G401 (cell line): ENCODE results near the gene C2CD2. TPM values are rescaled to one million over a fixed set of nuclear protein-coding genes. Genes with fewer than 3 reads are reported as not detected.

ENCODE experiments used
- DNase-seq: peaks from one replicate; pipeline ENCODE4 v3.0.0-alpha.2; 2015; ENCODE audit warnings: low spot score
- in situ Hi-C: cut with HindIII; loops from 2 replicates; pipeline ENCODE4 v1.10.0; 2016; ENCODE audit warnings: low sequenced_read_pairs, mixed read lengths
- total RNA-seq: library from RNA; depleted of rRNA; stranded (reverse); fragments of >200 nt; shearing (Covaris generic); gene quantifications from 2 replicates; pipeline ENCODE4 v1.2.3, GENCODE V29; 2014

C2CD2 gene
- total RNA-seq, 1 experiment from 2014 or later, result 16.3 TPM

DNA sequence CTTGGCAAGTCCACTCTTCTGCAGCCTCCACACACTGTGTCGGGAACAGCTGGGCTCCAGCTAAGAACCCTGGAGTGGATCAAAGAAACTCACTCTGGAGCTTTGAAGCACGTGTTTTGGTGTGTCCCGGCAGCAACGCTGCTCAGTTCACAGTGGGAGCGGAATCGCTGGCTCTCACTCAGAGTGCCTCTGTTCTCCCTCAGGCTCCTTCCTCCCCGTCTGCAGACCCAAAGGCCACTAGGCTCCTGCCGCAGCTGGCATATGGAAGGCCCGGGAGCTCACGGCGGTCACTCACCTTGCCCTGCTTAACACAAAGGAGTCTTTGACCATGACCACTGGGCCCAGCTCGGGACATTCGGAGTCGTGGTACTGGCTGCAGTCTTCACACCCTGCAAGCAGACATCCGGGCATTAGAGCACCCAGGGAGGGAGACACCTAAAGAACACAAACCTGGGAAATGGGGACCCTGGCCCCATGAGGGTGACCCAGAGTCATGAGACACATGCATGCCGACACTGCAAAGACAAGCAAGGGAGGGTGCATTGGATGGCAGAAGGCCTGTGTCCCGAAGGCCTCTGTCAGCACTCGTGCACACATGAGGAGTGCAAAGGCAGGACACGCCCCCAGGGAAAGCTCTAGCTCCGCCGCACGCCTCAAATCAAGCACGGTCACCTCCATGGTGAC lies 94.4 kb downstream of the C2CD2 start:
- DNase-seq, result no peak
- in situ Hi-C loops, result no loop called here

DNA sequence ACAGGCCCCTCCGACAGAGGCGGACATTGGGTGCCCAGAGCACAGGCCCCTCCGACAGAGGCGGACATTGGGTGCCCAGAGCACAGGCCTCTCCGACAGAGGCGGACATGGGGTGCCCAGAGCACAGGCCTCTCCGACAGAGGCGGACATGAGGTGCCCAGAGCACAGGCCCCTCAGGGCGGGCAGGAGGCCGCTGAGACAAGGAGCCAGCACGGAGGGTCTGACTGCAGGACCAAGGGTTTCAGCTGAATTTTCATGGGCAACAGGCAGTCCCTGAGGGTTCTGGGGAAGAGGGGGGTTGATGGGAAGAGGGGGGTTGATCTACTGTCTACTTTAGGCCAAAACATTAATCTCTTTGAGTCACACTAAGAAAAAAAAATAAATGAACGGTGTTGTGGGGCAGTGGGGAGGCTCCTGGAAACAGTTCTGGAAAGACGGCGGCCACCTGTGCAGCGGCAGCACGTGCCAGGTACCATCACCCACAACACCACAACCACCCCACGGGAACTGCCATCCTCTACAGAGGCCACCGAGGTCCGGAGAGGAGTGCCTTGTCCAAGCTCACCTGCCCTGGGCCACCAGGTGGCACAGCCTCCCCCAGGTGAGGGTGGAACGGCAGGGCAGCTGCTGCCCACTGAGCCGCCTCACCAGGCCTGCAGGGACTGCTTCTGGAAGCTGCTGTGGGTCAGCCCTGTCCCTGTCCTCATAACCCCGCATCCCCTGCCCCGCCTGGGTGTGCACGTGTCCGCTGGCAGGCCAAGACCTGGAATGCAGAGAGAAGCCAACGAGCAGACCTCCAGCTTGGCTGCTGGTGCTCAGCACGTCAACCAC lies 95.1 kb downstream of the C2CD2 start:
- in situ Hi-C loops, result no loop called here
- DNase-seq, result no peak

DNA sequence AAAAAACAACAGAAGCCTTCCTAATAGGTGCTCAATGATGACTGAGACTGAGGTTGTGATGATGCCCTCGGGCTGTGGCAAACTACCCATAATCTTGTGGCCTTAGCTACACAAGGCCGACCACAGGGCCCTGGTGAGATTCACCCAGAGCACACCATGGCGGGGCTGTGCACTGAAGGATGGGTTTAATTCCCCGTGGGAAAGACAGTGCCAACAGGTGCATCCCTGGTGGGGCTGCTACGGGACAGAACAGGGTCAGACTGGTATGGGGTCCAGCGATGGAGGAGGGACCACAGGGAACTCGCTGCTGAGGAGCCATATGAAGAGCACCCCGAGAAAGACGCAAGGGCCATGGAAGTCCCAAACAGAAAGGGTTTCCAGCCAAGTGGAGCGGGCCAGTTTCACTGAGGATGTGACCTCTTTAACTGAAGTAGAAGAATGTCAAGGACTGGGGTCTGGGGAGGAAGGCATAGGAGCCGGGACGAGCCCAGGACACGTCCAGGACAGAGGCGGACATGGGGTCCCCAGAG lies 96.0 kb downstream of the C2CD2 start:
- in situ Hi-C loops, result no loop called here
- DNase-seq, result no peak

DNA sequence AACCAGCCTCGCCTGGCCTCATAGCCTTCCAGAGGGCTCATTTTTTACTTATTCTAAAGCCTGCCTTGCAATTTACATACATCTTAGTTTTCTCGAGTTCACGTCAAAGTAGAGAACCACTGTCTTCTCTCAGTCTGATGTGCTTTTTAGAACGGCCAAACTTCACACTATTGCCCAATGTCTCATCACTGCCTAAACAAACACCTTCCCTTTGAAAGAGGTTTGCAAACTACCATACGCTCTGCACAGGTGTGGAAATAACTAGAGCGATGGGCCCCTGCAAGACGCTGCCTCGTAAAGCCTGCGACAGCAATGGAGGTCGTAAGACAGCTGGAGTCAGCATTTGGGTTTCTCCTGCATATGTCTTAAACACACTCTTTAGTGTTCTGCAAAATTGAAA lies 97.2 kb downstream of the C2CD2 start:
- DNase-seq, result no peak

DNA sequence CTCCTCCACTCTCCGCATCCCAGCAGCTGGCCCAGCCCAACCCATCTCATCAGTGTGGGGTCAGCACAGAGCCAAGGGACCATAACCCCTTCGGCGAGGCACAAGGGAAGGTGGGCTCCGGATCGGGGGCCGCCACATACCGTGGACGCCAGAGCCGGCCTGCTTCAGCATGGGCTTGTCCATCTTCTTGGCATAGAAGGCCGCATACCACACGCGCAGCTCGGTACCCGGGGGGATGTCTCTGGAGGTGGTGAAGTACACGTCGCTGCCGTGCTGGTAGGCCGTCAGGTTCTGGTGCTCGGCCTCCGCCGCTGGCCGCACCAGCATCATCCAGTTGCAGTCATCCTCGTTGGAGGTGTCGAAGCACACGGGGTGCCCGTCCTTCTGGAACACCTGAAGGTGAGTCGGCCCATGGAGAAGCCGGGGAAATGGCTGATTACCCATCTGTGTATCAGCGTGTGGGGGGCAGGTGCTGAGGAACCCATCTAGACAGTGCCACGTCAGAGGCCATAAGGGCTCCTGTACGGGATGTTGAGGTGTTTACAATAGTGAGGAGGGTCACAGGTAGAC lies 99.3 kb downstream of the C2CD2 start:
- no peak for DNase-seq
- in situ Hi-C loops, result no loop called here

More for the DNA sequence above, 97.2 kb downstream of the C2CD2 start:
- in situ Hi-C loops, result no loop called here

DNA sequence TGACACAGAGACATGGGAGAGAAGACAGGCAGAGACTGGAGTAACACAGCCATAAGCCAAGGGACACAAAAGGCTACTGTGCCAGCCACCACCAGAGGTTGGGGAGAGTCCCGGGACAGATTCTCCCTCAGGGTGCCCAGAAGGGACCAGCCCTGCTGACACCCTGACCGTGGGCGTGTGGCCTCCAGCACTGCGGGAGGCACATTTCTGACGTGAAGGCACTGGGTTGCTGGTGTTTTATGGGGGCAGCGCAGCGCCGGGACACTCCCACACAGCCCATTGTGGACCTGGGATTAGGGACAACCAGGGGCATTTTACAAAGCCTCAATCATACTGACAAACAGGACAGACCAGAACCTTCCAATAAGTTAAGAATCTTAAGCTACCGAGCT lies 100.9 kb downstream of the C2CD2 start:
- no peak for DNase-seq
- in situ Hi-C loops, result no loop called here

DNA sequence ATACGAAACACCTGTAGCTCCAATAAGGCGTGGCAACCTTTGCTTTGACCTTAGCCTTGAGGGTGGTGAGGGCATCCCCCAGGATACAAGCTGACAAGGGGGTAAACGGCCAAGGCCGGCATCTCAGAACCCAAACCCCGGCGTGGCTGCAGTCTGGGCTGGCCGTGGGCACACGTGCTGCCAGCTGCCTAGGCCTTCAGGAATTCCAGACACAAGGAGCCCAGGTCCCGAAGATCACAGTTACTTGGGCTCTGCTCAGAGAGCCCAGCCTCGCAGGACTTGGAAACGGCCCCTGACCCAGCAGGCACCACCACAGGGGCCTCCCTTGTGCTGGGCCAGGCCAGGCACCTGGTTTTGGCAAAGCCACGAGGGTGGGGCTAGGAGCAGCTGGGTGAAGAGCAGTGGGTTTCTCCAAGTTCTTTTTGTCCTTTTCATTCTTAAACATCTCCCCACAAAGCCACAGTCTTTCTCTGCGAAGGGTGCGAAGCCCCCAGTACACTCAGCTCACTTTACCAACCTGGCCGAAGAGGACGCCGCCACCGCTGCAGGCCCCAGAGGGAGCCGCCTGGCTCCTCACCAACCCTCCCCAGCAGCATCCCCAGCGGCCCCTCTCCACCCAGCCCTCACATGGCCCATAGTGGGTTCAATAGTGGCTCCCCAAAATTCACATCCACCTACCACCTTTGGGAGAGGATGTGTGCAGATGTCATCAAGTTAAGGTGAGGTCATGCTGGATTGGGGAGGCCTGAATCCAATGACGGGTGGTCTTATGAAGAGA lies 101.5 kb downstream of the C2CD2 start:
- no peak for DNase-seq
- in situ Hi-C loops, result no loop called here

DNA sequence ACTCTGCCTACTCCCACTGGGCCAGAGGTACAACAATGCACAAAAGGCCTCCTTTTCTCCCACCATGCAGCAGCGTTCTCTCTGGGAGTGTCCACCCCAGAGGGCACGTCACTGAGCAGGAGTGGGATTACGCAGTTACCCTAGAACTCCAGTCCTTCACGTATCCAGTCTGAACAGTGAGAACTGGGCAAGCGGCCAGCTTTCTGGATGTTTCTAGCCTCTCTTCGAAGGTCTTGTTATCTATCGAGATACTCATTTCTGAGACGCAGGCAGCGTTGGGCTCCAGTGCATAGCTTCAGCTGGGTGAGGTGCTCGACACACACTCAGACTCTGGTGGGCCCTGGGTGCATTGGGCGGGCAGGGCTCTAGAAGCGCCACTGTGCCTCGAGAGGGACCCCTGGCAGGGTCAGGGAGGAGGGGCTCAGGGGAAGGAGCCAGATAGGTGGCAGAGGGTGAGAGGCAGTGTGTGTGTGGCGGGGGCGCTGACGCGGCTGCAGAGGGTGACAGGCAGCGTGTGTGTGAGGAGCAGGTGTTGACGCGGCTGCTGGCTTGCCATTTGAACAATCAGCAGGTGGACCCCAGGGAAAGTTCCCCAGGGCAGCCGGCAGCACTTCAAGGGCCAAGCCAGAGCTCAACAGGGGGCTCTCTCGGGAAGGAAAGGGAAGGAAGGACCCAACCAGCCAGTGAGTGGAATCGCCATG lies 102.6 kb downstream of the C2CD2 start:
- no peak for DNase-seq
- in situ Hi-C loops, result no loop called here

DNA sequence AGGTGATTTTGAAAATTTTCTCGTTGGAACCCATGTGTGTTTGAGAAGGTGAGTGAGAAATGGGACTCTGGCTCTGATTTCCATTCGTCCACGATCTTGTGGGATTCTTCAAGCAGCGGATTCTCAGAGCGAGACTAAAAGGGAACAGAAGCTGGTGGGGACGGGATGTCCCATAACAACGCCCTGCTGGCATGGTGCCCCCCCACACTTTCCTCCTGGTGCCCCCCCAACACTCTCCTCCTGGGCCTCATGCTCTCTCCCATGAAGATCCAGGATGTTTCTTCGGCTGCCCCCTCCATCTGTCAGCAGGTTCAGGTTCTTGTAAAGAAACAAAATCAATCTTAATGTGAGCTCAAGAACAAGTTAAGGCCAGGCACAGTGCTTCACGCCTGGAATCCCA lies 103.7 kb downstream of the C2CD2 start:
- no peak for DNase-seq
- in situ Hi-C loops, result no loop called here

DNA sequence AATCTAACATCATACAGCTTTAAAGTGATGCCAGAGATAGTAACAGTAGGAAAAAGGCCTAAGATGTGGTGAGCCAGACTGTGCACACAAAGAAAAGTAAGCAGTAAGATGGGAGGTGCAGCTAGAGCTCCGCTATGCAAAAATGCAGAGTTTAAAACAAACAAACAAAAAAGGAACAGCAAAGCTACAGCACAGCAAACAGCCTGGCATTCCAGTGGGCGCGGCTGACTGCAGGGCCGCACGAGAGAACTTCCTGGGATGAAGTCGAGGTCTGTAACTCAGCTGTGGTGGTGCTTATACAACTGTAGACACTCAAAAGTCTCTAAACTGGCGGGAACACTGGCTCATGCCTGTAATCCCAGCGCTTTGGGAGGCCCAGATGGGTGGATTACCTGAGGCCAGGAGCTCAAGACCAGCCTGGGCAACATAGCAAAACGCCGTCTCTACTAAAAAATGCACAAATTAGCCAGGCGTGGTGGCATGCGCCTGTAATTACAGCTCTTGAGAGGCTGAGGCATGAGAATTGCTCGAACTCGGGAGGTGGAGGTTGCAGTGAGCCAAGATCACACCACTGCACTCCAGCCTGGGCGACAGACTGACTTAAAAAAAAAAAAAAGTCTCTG lies 104.7 kb downstream of the C2CD2 start:
- no peak for DNase-seq
- in situ Hi-C loops, result no loop called here

DNA sequence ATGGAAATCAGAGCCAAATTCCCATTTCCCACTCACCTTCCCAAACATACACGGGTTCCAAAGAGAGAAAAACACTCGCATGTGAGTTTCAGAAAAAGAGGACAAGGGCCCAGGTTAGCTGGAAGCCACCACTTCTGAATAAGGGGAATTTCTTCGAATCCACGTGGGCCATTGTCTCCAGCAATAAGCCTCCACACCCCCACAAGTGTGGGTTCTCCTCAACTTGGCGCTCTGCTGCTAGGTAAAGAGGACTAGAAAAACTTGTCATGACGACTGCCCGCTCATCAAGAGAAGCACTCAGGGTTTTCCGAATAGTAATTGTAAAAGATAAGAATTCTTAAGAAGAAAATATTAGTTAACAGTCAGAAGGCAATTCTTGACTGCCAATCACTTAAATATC lies 105.3 kb downstream of the C2CD2 start:
- in situ Hi-C loops, result no loop called here
- DNase-seq, result no peak

DNA sequence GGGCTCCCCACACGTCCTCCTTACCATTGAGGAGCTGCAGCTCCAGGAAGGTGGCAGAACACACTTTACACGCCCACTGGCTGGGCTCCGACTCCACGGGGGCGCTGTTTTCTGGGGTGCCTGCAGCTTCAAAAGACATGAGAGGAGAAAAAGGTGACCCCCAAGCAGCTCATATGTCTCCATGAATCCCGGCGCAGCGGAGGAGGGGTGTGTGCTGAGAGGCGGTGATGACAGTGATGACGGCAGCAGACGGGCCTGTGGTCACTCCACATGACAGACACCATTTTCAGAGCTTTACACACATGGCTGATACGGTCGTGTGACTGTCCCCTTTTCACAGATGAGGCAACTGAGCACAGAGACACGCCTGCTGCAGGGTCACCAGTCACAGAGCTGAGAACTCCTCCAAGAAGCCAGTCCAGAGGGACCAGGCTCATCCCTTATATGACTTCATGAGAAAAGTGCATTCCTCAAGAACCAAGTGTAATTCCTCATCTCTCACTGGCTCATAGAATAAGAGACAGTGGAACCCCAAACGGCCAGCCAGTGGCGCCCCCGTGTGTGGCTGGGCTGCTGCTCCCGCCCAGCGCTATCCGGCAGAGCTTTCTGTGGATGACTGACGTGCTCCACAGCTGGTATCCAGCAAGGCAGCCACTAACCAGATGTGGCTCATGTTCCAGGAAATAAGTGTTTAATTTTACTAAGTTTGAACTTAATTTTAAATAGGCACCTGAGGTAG lies 106.6 kb downstream of the C2CD2 start:
- DNase-seq, result no peak
- in situ Hi-C loops, result no loop called here

DNA sequence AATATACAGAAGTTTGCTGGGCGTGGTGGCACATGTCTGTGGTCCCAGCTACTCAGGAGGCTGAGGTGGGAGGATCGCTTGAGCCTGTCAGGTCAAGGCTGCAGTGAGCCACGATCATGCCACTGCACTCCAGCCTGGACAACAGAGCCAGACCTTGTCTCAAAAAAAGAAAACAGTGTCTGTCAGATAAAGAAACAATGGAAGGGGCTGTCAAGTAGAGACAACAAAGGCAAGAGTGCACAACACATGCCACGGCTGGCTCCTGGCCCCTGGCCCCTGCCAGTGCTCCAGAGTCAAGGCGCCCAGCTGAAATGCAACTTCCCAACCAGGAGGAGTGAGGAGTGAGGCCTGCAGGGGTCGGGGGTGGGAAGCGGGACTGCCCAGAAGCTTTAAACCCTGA lies 107.3 kb downstream of the C2CD2 start:
- in situ Hi-C loops, result no loop called here
- DNase-seq, result no peak

DNA sequence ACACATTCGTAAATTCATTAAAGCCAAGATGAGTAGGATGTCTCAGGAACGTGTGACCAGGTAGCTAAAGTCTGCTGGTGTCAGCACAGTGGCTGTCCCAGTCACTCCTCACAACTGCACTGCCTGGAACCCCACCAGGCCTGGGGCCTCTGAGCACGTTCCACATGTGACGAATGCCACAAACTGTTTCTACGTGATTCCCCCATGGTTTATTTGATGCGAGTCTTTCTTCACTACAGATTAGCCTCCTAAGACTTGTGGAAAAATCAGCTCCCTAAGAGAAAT lies 107.8 kb downstream of the C2CD2 start:
- in situ Hi-C loops, result no loop called here
- DNase-seq, result no peak

DNA sequence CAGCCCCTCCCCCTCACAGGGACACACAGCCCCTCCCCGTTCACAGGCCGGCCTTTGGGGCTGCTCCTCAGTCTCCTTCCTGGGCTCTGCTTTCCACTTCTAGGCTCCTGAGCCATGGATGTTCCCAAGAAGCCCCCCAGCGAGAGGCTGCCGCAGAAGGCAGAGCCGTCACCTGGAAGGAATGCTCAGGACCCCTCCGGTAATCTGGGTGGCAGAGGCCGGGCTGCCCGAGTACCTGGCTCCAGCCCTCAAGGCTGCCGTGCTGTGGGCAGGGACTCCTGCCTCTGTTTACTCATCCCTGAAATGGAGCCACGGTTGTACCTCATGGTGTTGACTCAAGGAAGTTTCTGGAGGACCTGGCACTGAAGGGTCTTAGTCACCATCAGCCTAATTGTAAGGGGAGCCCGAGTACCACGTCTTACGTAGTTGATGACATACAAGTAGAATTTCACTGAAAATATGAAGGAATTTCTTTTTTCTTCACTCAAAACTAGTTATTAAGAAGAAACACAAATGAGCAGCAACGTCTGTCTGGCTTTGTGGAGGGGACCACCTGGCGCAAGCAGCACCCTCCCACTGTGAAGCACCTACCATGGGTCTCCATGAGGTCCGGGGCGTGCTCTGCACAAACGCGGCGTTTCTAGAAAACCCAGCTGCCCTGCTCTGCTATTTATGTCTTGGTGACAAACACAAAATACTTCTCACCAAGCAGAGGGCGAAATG lies 108.3 kb downstream of the C2CD2 start:
- DNase-seq, result no peak
- in situ Hi-C loops, result no loop called here

DNA sequence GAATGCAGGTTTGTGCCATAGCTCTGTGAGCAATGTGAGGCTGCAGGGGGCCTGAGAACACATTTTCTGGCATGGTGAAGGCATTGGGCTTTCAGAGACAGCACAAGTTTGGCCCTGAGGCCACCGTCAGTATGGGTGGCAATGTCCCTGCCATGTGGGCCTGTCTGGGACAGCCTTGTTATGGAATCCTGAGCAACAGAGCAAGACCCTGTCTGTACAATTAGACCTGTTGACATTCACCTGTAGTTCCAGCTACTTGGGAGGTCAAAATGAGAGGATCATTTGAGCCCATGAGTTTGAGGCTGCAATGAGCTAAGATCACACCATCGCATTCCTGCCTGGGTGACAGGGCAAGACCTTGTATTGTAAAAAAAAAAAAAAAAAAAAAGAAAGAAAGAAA lies 110.2 kb downstream of the C2CD2 start:
- in situ Hi-C loops, result no loop called here
- DNase-seq, result no peak

DNA sequence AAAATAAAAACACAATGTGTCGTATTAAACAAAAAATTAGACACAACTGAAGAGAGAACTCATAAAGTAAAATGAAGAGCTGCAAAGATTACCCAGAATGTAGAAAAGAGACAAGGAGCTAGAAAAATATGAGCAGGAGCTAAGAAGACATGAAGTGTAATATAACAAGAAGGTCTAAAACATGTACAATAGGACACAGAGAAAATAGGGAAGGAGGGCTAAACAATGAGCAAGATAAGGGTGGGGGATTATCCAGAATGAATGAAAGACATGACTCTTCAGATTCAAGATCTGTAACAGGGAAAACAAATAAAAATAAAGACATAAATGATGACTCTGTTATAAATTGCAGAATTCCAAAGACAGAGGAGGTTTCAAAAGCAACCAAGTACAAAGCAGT lies 112.9 kb downstream of the C2CD2 start:
- in situ Hi-C loops, result no loop called here
- no peak for DNase-seq
